HG03135 (cell line): ENCODE data around the gene SLC35F2.

Source experiments
- ATAC-seq: cut with Tn5 transposase; IDR thresholded peaks from one replicate; pipeline ENCODE4 v1.9.1; 2021; ENCODE audit warnings: mild to moderate bottlenecking, moderate library complexity; ENCODE audit not compliant: unreplicated experiment

Gene SLC35F2

GRCh38 chr11:107743191-107743590 is 115.4 kb downstream of the SLC35F2 start:
- no peak for ATAC-seq

GRCh38 chr11:107741044-107741823 is 117.4 kb downstream of the SLC35F2 start:
- ATAC-seq = no peak
